ENCODE measurements around the gene SLC26A1. TPM values are rescaled to one million over a fixed set of nuclear protein-coding genes. Genes with fewer than 3 reads are reported as not detected.

The SLC26A1 gene
- total RNA-seq, 2 experiments from 2014 or later, result 0.30 TPM; not detected in 1

DNA sequence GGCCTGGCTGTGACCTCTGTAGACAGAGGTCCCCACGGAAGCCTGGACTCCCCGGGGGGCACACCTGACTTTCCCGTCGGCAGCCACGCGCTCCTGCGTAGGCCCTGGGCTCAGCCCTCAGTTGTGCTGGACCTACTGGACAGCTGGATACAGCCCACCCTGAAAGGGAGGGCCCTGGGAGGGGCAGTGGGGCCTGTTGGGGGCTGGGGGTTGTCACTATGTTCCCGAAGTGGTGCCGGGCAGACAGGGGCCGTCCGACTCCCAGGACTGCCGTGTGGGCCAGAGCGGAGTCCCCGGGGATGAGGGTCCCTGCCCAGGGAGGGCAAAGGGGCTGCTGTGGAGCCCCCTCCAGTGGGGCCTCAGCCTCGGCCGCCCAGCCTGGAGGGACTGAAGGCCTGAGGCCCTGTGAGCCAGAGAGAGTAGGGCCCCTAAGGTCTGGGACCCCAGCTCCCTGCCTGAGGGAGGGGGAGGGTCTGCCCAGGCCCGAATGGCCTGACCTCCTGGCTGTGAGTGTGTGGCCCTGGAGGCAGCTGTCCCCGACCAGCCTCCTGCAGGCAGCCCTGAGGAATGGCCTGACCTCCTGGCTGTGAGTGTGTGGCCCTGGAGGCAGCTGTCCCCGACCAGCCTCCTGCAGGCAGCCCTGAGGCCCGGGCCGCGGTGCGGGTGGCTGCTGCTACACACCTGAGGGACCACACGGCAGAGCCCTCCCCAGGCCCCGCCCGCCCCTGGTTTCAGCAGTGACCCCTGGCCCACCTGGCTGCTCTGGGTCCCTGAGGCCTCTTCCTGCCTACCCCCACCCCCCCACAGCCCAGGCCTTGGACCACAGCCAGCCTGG, 44.0 kb upstream of the SLC26A1 start:
- no peak for TF ChIP-seq EZH2phosphoT487 (IDR thresholded peaks at IDR 0.05; ENCODE audit: borderline replicate concordance, low read depth, low read length)
- TF ChIP-seq, protein P1, sequence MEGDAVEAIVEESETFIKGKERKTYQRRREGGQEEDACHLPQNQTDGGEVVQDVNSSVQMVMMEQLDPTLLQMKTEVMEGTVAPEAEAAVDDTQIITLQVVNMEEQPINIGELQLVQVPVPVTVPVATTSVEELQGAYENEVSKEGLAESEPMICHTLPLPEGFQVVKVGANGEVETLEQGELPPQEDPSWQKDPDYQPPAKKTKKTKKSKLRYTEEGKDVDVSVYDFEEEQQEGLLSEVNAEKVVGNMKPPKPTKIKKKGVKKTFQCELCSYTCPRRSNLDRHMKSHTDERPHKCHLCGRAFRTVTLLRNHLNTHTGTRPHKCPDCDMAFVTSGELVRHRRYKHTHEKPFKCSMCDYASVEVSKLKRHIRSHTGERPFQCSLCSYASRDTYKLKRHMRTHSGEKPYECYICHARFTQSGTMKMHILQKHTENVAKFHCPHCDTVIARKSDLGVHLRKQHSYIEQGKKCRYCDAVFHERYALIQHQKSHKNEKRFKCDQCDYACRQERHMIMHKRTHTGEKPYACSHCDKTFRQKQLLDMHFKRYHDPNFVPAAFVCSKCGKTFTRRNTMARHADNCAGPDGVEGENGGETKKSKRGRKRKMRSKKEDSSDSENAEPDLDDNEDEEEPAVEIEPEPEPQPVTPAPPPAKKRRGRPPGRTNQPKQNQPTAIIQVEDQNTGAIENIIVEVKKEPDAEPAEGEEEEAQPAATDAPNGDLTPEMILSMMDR (conservative IDR thresholded peaks at IDR 0.05; ENCODE audit: low read length), result no peak
- Histone ChIP-seq H2AFZ (ENCODE audit: low read length) (no peak overlapping the region), H3K36me3 (ENCODE audit: insufficient read depth, low read length) (no peaks in the 10 kb centered on the region), H4K20me1 (ENCODE audit: insufficient read depth, low read length) (no peaks in the 10 kb centered on the region), H3K79me2 (ENCODE audit: insufficient read depth, low read depth, low read length) (no peaks in the 10 kb centered on the region), H3K9me2 (ENCODE audit: insufficient read depth, low read length) (no peaks in the 10 kb centered on the region), H3K27ac (ENCODE audit: low read depth, low read length, poor library complexity, severe bottlenecking) (no peak overlapping the region), H3K4me2 (ENCODE audit: low read length) (no peak overlapping the region), H3K4me3 (ENCODE audit: low read depth, low read length, poor library complexity, severe bottlenecking) (no peak overlapping the region), H3K9me3 (ENCODE audit: low read length) (no peaks in the 10 kb centered on the region), H3K4me1 (ENCODE audit: insufficient read depth, low read length, poor library complexity, severe bottlenecking) (no peaks in the 10 kb centered on the region)
- BruUV-seq (replicated peaks), result no TSS peak
- intact Hi-C loops (cut with micrococcal nuclease; ENCODE audit: unreplicated experiment), result no loop called here
- ChIA-PET CTCF (ENCODE audit: unreplicated experiment) (no interaction called here), POLR2A (no interaction called here)
- no peak for DNase-seq (ENCODE audit: low spot score)

DNA sequence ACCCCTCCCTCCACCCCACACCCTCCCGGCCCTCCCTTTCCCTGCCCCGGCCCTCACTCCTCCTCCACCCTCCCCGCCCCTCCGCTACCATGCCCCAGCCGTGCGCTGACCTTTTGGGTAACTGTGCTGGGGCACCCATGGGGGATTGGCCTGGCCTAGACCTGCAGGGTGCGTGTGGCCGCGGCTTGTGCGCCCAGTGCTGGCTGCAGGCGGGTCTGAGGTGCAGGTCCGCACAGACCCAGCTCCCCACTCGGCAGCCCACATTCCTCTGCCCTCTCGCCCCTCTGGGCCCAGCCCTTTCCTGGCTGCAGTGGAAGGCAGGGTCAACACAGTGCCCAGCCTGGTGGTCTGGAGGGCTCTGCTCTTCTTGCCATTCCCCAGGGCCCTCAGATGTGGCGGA, 42.9 kb upstream of the SLC26A1 start:
- Histone ChIP-seq H3K9me2 (ENCODE audit: insufficient read depth, low read length) (no peaks in the 10 kb centered on the region), H3K4me2 (ENCODE audit: low read length) (no peak overlapping the region), H3K79me2 (ENCODE audit: insufficient read depth, low read depth, low read length) (no peaks in the 10 kb centered on the region), H3K9me3 (ENCODE audit: low read length) (no peaks in the 10 kb centered on the region), H4K20me1 (ENCODE audit: insufficient read depth, low read length) (no peaks in the 10 kb centered on the region), H3K36me3 (ENCODE audit: insufficient read depth, low read length) (no peaks in the 10 kb centered on the region), H3K27ac (ENCODE audit: low read depth, low read length, poor library complexity, severe bottlenecking) (no peak overlapping the region), H2AFZ (ENCODE audit: low read length) (no peak overlapping the region), H3K4me1 (ENCODE audit: insufficient read depth, low read length, poor library complexity, severe bottlenecking) (no peaks in the 10 kb centered on the region), H3K4me3 (ENCODE audit: low read depth, low read length, poor library complexity, severe bottlenecking) (no peak overlapping the region)
- no peak for DNase-seq (ENCODE audit: low spot score)
- no TSS peak for BruUV-seq (replicated peaks)
- ChIA-PET POLR2A (no interaction called here), CTCF (ENCODE audit: unreplicated experiment) (no interaction called here)
- no peak for TF ChIP-seq EZH2phosphoT487 (IDR thresholded peaks at IDR 0.05; ENCODE audit: borderline replicate concordance, low read depth, low read length)
- TF ChIP-seq, protein P1 (conservative IDR thresholded peaks at IDR 0.05; ENCODE audit: low read length), result no peak
- intact Hi-C loops (cut with micrococcal nuclease; ENCODE audit: unreplicated experiment), result no loop called here

DNA sequence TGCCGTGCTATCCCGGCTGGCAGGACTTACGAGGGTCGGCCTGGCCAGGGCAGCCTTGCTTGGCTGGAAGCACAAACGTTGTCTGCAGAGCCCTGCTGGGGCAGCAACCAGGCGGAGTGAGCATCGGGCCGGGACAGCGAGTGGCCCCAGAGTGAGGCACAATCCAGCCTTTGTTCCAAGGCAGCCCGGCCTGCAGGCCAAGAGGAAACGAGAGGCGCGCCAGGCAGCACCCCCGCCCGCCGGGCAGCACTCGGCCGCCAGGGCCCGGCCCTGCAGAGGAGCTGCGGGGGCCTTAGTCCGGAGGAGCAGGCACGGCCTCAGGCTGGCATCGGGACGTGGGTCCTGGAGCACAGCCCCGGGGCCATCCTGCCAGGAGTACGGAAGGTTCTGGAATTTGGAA, 42.3 kb upstream of the SLC26A1 start:
- Histone ChIP-seq H3K4me2 (ENCODE audit: low read length) (no peak overlapping the region), H3K4me1 (ENCODE audit: insufficient read depth, low read length, poor library complexity, severe bottlenecking) (no peaks in the 10 kb centered on the region), H3K79me2 (ENCODE audit: insufficient read depth, low read depth, low read length) (no peaks in the 10 kb centered on the region), H3K27ac (ENCODE audit: low read depth, low read length, poor library complexity, severe bottlenecking) (no peak overlapping the region), H3K9me2 (ENCODE audit: insufficient read depth, low read length) (no peaks in the 10 kb centered on the region), H3K9me3 (ENCODE audit: low read length) (no peaks in the 10 kb centered on the region), H3K4me3 (ENCODE audit: low read depth, low read length, poor library complexity, severe bottlenecking) (no peak overlapping the region), H2AFZ (ENCODE audit: low read length) (no peak overlapping the region), H4K20me1 (ENCODE audit: insufficient read depth, low read length) (no peaks in the 10 kb centered on the region), H3K36me3 (ENCODE audit: insufficient read depth, low read length) (no peaks in the 10 kb centered on the region)
- POLR2A ChIA-PET, result no interaction called here
- CTCF ChIA-PET (ENCODE audit: unreplicated experiment), result no interaction called here
- TF ChIP-seq, protein P1 (conservative IDR thresholded peaks at IDR 0.05; ENCODE audit: low read length), result no peak
- no peak for TF ChIP-seq EZH2phosphoT487 (IDR thresholded peaks at IDR 0.05; ENCODE audit: borderline replicate concordance, low read depth, low read length)
- BruUV-seq (replicated peaks), result no TSS peak
- no peak for DNase-seq (ENCODE audit: low spot score)
- intact Hi-C loops (cut with micrococcal nuclease; ENCODE audit: unreplicated experiment), result no loop called here

Measured in OCI-LY7 (cell line).